Ectodermal cell (in vitro differentiated cells): ENCODE measurements around the gene PPP2R5D.
"Not testable (repeated sequence)": the region's sequence is repeated elsewhere in the genome, so short reads cannot be mapped to it uniquely, and the experiment has no call there.

Experiments
- H3K27ac ChIP-seq: 2 replicates; pipeline ENCODE4 v1.7.0; 2013; ENCODE audit warnings: mild to moderate bottlenecking, low read depth, low read length; ENCODE audit not compliant: insufficient read depth, poor library complexity, severe bottlenecking
- H3K27me3 ChIP-seq: 2 replicates; pipeline ENCODE4 v1.7.0; 2013; ENCODE audit warnings: mild to moderate bottlenecking, low read length; ENCODE audit not compliant: insufficient read depth, control insufficient read depth, poor library complexity, severe bottlenecking
- H3K36me3 ChIP-seq: one replicate; pipeline ENCODE4 v1.7.0; 2013; ENCODE audit warnings: low read length; ENCODE audit not compliant: control insufficient read depth, insufficient read depth
- H3K4me1 ChIP-seq: one replicate; pipeline ENCODE4 v1.7.0; 2013; ENCODE audit warnings: low read length; ENCODE audit not compliant: control insufficient read depth, insufficient read depth
- H3K4me3 ChIP-seq: 2 replicates; pipeline ENCODE4 v1.7.0; 2013; ENCODE audit warnings: low read depth, low read length, control low read depth; ENCODE audit not compliant: insufficient read depth
- H3K9me3 ChIP-seq: 2 replicates; pipeline ENCODE4 v1.7.0; 2013; ENCODE audit warnings: mild to moderate bottlenecking, low read length, moderate library complexity; ENCODE audit not compliant: control insufficient read depth
- whole genome bisulfite sequencing, 2 experiments: methylation state at CpG; one replicate each; pipeline ENCODE4 v1.1.7; 2013; ENCODE audit warnings: missing lambda C conversion rate in 2 of 2; 5-methylcytosine and 5-hydroxymethylcytosine counted together

The PPP2R5D gene

DNA sequence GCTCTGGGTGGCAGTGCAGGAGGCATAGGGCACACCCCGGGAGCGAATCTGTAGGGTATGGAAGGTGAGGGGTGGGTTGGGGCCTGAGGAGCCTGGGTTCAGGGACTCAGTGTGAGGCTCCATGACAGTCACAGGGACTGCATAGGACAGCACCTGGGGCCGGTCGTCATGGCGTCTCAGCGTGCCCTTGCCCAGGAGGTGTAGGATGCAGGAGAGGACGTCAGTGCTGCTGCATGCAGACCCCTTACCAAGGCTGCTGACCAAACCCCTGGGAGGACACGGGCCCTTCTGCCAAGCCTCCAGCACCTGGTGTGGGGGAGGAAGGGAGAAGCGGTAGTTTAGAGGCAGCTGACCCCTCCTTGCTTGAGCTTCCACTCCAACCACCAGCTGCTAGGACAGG lies 53.3 kb downstream of the PPP2R5D start:
- no peaks in the 10 kb centered on the region for H3K9me3 ChIP-seq
- WGBS, 2 experiments, result 91 to 95% methylated on average over 9 of the region's 9 CpGs
- no peaks in the 10 kb centered on the region for H3K27me3 ChIP-seq
- H3K4me1 ChIP-seq, result peaks cover 5% of the 10 kb centered on the region
- no peak overlapping the region for H3K27ac ChIP-seq
- H3K36me3 ChIP-seq, result peaks cover 41% of the 10 kb centered on the region
- H3K4me3 ChIP-seq, result no peak overlapping the region

DNA sequence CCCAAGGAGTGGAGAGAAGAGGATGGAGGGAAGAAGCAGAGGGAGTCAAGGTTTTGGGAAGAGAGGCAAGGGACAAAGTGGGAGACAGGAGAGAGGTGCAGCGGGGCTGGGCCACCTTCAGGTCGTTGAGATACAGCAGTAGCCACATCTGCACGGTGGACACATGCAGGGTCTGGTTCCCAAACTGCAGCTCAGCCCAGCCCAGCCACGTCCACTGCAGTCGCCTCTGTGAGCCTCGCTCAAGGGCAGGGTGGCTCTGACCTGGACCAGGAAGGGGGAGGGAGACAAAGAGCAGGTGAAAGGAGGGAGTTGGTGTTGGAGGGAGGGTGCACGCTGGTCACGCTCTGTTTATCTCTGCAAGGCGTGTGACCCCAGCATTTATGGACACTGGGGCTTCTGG lies 54.4 kb downstream of the PPP2R5D start:
- no peaks in the 10 kb centered on the region for H3K9me3 ChIP-seq
- H3K4me3 ChIP-seq, result no peak overlapping the region
- H3K4me1 ChIP-seq, result peaks cover 5% of the 10 kb centered on the region
- H3K27ac ChIP-seq, result no peak overlapping the region
- 96% methylated on average over 9 of the region's 9 CpGs for WGBS, 2 experiments
- peaks cover 36% of the 10 kb centered on the region for H3K36me3 ChIP-seq
- H3K27me3 ChIP-seq, result no peaks in the 10 kb centered on the region

DNA sequence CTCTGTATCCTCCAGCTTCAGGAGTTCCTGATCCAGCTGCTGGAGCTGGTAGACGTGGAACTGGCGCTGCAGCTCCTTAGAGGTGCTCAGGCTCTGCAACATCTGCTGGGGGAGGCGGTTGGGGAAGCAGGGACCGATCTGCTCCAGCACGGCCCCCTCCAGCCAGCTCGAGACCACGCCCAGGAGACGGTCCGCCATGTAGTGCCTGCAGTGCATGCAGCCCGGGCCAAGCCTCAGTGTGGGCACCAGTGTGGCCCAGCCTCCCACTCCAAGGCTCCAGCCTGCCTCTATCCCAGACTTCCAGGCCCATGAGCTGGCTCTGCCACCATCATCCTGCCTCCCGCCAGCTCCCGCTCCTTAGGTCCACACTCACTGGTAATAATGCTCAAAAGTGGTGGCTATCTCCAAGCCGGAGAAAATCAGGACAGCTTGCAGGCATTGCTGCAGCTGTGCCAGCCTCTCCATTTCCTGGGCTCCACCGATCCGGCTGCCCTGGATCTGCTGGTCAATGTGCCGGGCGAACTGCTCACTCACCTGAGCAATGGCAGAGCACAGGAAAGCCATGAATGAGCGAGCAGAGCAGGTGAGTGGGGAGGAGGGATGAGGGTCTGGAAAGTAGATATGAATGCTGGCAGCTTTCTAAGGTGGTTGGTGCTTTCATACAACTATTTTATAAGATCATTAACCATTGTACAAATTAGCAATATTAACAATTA lies 56.3 kb downstream of the PPP2R5D start:
- no peaks in the 10 kb centered on the region for H3K27me3 ChIP-seq

DNA sequence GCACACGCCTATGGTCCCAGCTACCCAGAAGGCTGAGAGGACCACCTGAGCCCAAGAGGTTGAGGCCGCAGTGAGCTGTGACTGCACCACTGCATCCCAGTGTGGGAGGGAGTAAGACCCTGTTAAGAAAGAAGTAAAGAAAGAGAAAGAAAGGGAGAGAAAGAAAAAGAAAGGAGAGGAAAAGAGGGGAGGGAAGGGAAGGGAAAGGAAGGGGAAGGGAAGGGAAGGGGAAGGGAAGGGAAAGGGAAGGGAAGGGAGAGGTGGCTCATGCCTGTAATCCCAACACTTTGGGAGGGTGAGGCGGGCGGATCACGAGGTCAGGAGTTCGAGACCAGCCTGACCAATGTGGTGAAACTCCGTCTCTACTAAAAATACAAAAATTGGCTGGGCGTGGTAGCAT lies 57.1 kb downstream of the PPP2R5D start:
- H3K27me3 ChIP-seq, H3K4me1 ChIP-seq, H3K4me3 ChIP-seq, H3K27ac ChIP-seq, H3K9me3 ChIP-seq: not testable (repeated sequence)
- 88 to 94% methylated on average over 8 of the region's 8 CpGs for WGBS, 2 experiments
- peaks cover 46% of the 10 kb centered on the region for H3K36me3 ChIP-seq

More for the DNA sequence above, 56.3 kb downstream of the PPP2R5D start:
- 96 to 97% methylated on average over 18 of the region's 18 CpGs for whole genome bisulfite sequencing, 2 experiments
- peaks cover 44% of the 10 kb centered on the region for H3K36me3 ChIP-seq
- peaks cover under 1% of the 10 kb centered on the region for H3K4me1 ChIP-seq
- no peak overlapping the region for H3K27ac ChIP-seq
- H3K4me3 ChIP-seq, result no peak overlapping the region
- no peaks in the 10 kb centered on the region for H3K9me3 ChIP-seq

- 94 to 98% methylated on average over 9 of the region's 9 CpGs for WGBS, 2 experiments
- Histone ChIP-seq H3K36me3 (peaks cover 46% of the 10 kb centered on the region), H3K27ac (no peak overlapping the region), H3K9me3 (no peaks in the 10 kb centered on the region), H3K4me3 (no peak overlapping the region), H3K27me3 (no peaks in the 10 kb centered on the region), H3K4me1 (no peaks in the 10 kb centered on the region)
Measured at GRCh38 chr6:43043310-43043709, 58.9 kb downstream of the PPP2R5D start.

GRCh38 chr6:43045371-43045930 lies 61.1 kb downstream of the PPP2R5D start:
- WGBS, 2 experiments, result 93 to 96% methylated on average over 11 of the region's 11 CpGs
- Histone ChIP-seq H3K27ac (no peak overlapping the region), H3K27me3 (no peaks in the 10 kb centered on the region), H3K36me3 (peaks cover 53% of the 10 kb centered on the region), H3K4me1 (no peaks in the 10 kb centered on the region), H3K9me3 (no peaks in the 10 kb centered on the region), H3K4me3 (no peak overlapping the region)

GRCh38 chr6:43047998-43048397 lies 63.6 kb downstream of the PPP2R5D start:
- Histone ChIP-seq H3K27ac (no peak overlapping the region), H3K9me3 (no peaks in the 10 kb centered on the region), H3K36me3 (peaks cover 50% of the 10 kb centered on the region), H3K27me3 (no peaks in the 10 kb centered on the region), H3K4me1 (peaks cover 7% of the 10 kb centered on the region), H3K4me3 (no peak overlapping the region)
- WGBS, 2 experiments, result 93 to 95% methylated on average over 7 of the region's 7 CpGs

DNA sequence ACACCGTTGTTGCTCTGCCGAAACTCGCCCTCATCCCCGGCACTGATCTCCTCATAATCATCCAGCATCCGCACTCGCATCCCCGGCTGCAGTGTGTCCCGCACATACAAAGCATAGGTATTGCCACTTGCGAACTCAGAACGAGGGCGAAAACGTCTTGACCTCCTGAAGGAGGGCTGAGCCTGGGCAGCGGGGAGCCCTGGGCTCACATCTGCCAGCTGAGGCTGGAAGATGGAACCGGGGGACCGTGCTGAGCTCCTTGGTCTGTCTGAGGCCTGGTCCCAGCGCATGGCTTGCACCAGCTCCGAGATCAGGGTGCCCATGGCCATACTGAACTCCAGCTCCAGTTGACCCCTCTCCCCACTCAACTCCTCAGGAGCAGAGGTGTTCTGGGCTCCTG lies 66.6 kb downstream of the PPP2R5D start:
- no peaks in the 10 kb centered on the region for H3K9me3 ChIP-seq
- peaks cover 35% of the 10 kb centered on the region for H3K36me3 ChIP-seq
- no peaks in the 10 kb centered on the region for H3K27me3 ChIP-seq
- peaks cover 9% of the 10 kb centered on the region for H3K4me1 ChIP-seq
- H3K4me3 ChIP-seq, result no peak overlapping the region
- WGBS, 2 experiments, result 95 to 96% methylated on average over 17 of the region's 17 CpGs
- no peak overlapping the region for H3K27ac ChIP-seq

- no peak overlapping the region for H3K27ac ChIP-seq
- H3K27me3 ChIP-seq, result no peaks in the 10 kb centered on the region
- no peaks in the 10 kb centered on the region for H3K9me3 ChIP-seq
- peak overlapping the region; percentile 82 for H3K4me3 ChIP-seq
- WGBS, 2 experiments, result 92 to 95% methylated on average over 19 of the region's 19 CpGs
- peaks cover 26% of the 10 kb centered on the region for H3K36me3 ChIP-seq
- peaks cover 9% of the 10 kb centered on the region for H3K4me1 ChIP-seq
Measured at GRCh38 chr6:43052225-43052841, 68.0 kb downstream of the PPP2R5D start.

- Histone ChIP-seq H3K9me3 (no peaks in the 10 kb centered on the region), H3K27me3 (no peaks in the 10 kb centered on the region), H3K4me1 (peaks cover 9% of the 10 kb centered on the region), H3K36me3 (peaks cover 19% of the 10 kb centered on the region), H3K4me3 (peak overlapping the region; percentile 82), H3K27ac (peak overlapping the region; percentile 71)
- WGBS, 2 experiments, result 20 to 22% methylated on average over 22 of the region's 22 CpGs
Measured at GRCh38 chr6:43052842-43053544, 68.6 kb downstream of the PPP2R5D start.
